Astrocyte of the cerebellum (primary cell): ENCODE data around the gene RASA3.
"Not testable (repeated sequence)": the region's sequence is repeated elsewhere in the genome, so short reads cannot be mapped to it uniquely, and the experiment has no call there.

Experiments used
- DNase-seq: peaks from one replicate; pipeline ENCODE4 v3.0.0-alpha.2; 2011; ENCODE audit warnings: low read depth
- H3K4me3 ChIP-seq: 2 replicates; pipeline ENCODE4 v1.5.1; 2011; ENCODE audit warnings: mild to moderate bottlenecking, low read depth, low read length, moderate library complexity
- in situ Hi-C: cut with HindIII; loops from 2 replicates; pipeline ENCODE4 v1.10.0; 2017; ENCODE audit warnings: low sequenced_read_pairs
- TF ChIP-seq, protein P1 (sequence below): IDR thresholded peaks from 2 replicates; pipeline ENCODE4 v1.5.1; 2012; ENCODE audit warnings: low read length, low read depth, moderate library complexity, mild to moderate bottlenecking; ENCODE audit errors: missing control alignments

RASA3 gene

DNA sequence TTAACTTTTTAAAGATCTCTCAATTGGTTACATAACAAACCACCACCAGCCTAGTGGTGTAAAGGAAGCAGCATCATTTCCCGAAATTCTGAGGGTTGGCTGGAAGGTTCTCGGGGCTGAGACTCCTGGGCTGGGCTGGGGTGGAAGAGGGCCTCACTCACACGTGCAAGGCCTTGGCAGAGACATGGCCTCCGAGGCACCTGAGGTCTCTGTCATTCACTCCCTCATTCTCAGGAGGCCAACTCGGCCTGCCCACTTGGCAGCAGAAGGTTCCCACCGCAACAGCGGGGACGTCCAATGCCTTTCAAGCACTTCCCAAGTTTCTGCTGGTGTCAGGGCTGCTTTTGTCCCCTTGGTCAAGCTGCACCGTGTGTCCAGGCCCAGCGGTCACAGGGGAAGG lies 18.6 kb upstream of the RASA3 start:
- in situ Hi-C loops = no loop called here
- H3K4me3 ChIP-seq = no peak overlapping the region
- no peak for DNase-seq
- TF ChIP-seq, protein P1, sequence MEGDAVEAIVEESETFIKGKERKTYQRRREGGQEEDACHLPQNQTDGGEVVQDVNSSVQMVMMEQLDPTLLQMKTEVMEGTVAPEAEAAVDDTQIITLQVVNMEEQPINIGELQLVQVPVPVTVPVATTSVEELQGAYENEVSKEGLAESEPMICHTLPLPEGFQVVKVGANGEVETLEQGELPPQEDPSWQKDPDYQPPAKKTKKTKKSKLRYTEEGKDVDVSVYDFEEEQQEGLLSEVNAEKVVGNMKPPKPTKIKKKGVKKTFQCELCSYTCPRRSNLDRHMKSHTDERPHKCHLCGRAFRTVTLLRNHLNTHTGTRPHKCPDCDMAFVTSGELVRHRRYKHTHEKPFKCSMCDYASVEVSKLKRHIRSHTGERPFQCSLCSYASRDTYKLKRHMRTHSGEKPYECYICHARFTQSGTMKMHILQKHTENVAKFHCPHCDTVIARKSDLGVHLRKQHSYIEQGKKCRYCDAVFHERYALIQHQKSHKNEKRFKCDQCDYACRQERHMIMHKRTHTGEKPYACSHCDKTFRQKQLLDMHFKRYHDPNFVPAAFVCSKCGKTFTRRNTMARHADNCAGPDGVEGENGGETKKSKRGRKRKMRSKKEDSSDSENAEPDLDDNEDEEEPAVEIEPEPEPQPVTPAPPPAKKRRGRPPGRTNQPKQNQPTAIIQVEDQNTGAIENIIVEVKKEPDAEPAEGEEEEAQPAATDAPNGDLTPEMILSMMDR = no peak

DNA sequence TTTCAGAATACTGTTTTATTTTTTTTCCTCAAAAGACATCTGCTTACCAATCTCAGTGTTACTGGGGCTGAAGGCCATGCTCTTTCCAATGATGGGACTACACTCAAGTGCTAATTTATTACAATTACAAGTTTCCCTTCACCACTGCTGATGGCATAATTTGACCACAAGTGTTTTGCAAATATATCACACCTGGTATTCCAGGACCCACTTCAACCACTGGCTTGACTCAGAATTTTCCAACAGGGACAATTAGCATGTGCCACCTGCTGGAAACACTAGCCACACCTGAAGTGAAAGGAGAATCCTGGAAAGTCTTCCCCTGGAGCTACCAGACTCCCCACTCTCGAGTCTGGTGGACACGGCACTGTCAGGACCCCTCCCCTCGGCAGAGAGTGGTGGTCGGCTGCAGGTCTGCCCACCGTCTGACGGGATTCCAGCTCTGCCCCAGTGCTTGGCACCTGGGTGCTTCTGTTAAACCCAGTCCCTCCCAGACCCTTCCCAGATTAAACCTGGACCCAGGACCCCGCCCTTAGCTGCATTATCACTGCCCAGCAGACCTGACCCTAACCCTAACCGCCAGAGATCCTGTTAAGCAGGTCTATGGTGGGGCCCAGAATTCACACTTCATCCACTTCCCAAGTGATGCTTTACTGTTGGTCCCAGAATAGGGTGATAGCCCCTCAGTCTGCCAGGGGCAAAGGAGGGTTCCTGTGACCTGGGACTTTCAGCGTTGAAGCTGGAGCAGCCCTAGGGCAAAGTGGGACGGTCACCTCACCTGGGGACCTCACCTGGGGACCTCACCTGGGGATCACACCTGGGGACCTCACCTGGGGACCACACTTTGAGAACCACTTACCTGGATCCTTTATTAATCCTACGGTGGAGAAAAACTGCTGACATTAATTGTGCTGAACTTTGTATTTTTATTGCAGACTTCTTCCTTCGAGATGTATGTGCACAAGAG lies 17.6 kb upstream of the RASA3 start:
- TF ChIP-seq, protein P1 = no peak
- no peak overlapping the region for H3K4me3 ChIP-seq
- no peak for DNase-seq

DNA sequence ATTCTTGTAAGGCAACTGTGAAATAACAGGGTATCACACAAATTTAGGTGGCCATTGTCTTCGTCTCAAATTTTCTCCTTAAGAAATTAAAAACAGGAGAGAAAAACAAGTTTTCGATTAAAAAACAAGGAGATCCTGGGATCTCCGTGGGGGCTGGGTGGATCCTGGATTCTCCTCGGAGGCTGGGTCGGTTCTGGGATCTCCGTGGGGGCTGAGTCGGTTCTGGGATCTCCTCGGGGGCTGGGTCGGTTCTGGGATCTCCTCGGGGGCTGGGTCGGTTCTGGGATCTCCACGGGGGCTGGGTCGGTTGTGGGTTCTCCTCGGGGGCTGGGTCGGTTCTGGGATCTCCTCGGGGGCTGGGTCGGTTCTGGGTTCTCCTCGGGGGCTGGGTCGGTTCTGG lies 16.5 kb upstream of the RASA3 start:
- H3K4me3 ChIP-seq, DNase-seq, in situ Hi-C loops: not testable (repeated sequence)

More for the DNA sequence above, 17.6 kb upstream of the RASA3 start:
- in situ Hi-C loops = no loop called here

DNA sequence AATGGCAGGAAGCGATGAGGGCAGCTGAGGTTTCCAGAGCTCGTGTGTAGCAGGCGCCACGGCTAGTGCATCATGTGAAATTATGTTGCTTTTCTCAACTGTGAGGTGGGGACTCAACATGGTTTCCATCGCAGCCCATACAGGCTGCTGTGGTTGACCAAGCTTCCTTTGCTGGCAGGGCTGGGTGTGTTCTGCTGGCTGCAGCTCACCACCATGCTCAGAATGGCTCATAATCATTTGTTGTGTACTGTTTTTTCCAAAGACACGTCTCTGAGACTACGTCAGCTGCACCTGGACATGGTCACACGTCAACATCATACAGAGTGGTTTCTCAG lies 16.1 kb upstream of the RASA3 start:
- TF ChIP-seq, protein P1 = no peak
- no peak for DNase-seq
- in situ Hi-C loops = no loop called here
- no peak overlapping the region for H3K4me3 ChIP-seq

DNA sequence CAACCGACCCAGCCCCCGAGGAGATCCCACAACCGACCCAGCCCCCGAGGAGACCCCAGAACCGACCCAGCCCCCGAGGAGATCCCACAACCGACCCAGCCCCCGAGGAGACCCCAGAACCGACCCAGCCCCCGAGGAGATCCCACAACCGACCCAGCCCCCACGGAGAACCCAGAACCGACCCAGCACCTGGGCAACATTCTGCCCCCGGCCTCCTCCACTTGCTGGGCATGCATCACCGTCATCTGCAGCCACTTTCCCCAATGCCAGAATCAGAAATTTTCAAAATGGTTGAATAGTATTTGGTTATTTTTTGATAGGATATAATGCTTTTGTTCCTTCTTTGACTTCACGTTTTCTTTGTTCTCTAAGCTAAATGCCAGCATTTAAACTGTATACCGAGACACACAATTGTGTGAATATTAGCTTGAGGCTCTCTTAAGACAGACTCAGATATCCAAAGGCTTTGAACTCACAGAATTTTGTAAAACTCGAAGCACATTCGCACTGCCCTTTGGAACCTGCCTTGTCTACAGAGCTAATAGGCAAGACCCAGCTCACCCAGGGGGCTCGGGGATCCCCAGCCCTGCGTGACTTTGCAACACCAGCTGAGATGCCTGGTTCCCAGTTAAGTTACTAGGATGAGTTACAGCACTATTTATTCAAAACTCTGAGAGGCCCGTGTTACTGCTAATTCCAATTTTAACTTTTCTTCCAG lies 15.5 kb upstream of the RASA3 start:
- no peak for DNase-seq
- in situ Hi-C loops = no loop called here

DNA sequence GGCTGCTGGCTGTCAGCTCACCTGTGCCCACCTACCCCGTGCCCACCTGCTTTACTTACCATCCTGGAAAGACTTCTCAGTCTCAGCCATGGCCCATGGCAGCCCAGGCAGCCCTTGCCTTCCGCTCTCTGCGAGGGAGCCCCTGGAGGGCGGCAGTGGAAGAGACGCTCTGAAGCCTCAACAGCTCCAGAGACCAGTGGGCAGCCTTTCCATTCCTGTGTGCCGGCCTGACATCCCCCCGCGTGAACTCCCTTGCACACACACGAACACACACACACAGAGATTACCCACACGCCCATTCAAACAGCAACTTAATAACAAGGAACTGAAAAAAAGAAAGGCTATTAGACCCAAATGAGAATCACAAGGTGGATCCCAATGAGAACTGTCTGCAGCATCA lies 14.2 kb upstream of the RASA3 start:
- TF ChIP-seq, protein P1 = peak; percentile 47
- in situ Hi-C loops = no loop called here
- no peak overlapping the region for H3K4me3 ChIP-seq
- no peak for DNase-seq

More for the DNA sequence above, 15.5 kb upstream of the RASA3 start:
- H3K4me3 ChIP-seq = no peak overlapping the region
- TF ChIP-seq, protein P1 = no peak

DNA sequence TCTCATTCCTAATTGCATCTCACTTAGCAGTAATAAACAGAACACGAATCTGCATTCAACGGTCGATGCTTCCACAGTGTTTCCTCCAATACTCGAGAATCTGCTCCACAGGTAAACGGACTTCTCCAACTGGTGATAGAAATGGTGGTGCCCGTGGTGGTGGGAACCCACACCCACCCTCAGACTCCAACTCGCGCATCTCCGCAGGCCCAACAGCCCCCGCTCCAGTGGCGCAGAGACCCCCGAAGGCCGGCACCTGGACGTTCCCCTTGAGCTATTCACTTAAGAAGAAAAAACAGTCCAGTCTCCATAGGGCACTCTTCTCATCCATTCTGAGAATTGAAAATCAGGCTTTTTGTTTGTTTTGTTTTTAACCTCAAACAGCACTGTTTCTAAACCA lies 13.8 kb upstream of the RASA3 start:
- in situ Hi-C loops = no loop called here
- DNase-seq = no peak
- H3K4me3 ChIP-seq = no peak overlapping the region

More for the DNA sequence above, 13.8 kb upstream of the RASA3 start:
- TF ChIP-seq, protein P1 = no peak
